Suprapubic skin (tissue), 4 donors: Measurements from ENCODE around the gene TNS1.

ENCODE experiments used
- POLR2A ChIP-seq, 2 donors: fragments of 450-650 bp; IDR thresholded peaks; one replicate each; pipeline ENCODE4 v1.6.1; 2017; ENCODE audit warnings: antibody characterized with exemption in 2 of 2, mild to moderate bottlenecking in 2 of 2, moderate library complexity in 2 of 2
- POLR2AphosphoS5 ChIP-seq, 3 donors: sonication (generic); formaldehyde crosslinking; IDR thresholded peaks; one replicate each; pipeline ENCODE4 v1.6.1; 2017; ENCODE audit warnings: antibody characterized with exemption in 3 of 3
- TF ChIP-seq, protein P1 (sequence below), 2 donors: fragments of 200-600 bp in 1 of 2; fragments of 450-650 bp in 1 of 2; sonication (generic) in 1 of 2; IDR thresholded peaks; one replicate each; pipeline ENCODE4 v1.5.1; 2016 to 2019; ENCODE audit warnings: antibody characterized with exemption in 2 of 2, mild to moderate bottlenecking in 1 of 2, moderate library complexity in 1 of 2

DNA sequence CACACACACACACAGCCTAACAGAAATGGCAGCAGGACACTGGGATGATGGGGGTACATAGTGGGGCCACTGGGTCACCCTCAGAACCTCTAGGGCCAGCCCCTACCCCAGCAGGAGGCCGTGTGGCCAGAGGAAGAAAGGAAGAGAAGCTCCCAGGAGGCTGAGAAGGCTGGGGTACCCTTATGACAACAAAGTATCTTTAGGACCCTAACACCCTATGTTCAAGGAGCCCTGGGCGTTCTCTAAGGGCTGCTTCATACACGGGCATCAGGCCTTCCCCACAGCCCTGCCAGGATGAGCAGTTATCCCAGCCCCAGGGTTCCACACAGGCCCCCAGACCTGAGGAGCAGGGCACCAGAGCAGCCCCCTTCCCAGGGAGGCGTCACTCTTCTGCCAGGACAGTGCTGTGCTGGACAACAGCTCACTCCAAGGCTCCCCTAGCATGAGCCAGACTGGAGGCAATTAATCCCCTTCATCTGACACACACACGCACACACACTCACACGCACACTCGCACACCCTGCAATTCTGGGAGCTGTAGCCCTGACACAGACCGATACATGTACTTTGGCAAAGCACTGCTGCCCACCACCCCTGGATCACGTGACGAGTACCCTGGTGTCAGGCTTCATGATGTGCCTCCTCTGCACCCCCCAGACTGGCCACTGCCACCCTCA, 163.6 kb downstream of the TNS1 start:
- no peak for TF ChIP-seq POLR2AphosphoS5 (IDR thresholded peaks at IDR 0.05)
- TF ChIP-seq, protein P1, sequence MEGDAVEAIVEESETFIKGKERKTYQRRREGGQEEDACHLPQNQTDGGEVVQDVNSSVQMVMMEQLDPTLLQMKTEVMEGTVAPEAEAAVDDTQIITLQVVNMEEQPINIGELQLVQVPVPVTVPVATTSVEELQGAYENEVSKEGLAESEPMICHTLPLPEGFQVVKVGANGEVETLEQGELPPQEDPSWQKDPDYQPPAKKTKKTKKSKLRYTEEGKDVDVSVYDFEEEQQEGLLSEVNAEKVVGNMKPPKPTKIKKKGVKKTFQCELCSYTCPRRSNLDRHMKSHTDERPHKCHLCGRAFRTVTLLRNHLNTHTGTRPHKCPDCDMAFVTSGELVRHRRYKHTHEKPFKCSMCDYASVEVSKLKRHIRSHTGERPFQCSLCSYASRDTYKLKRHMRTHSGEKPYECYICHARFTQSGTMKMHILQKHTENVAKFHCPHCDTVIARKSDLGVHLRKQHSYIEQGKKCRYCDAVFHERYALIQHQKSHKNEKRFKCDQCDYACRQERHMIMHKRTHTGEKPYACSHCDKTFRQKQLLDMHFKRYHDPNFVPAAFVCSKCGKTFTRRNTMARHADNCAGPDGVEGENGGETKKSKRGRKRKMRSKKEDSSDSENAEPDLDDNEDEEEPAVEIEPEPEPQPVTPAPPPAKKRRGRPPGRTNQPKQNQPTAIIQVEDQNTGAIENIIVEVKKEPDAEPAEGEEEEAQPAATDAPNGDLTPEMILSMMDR (IDR thresholded peaks at IDR 0.05), result no peak
- no peak for TF ChIP-seq POLR2A (IDR thresholded peaks at IDR 0.05)
